WERI-Rb-1 (cell line): Measurements from ENCODE around the gene AMIGO2.
A peak's percentile ranks its signal among the peaks of the same experiment; 100 is the strongest.

Source experiments
- DNase-seq: peaks from one replicate; pipeline ENCODE4 v3.0.0-alpha.2; 2020
- H3K27ac ChIP-seq: fragments of 250-450 bp; sonication (Bioruptor Pico); 2 replicates; pipeline ENCODE4 v1.5.1; 2020; ENCODE audit warnings: mild to moderate bottlenecking, moderate library complexity
- H3K27me3 ChIP-seq: fragments of 250-450 bp; sonication (Bioruptor Pico); 2 replicates; pipeline ENCODE4 v1.5.1; 2021; ENCODE audit warnings: mild to moderate bottlenecking, low read depth, moderate library complexity; ENCODE audit not compliant: insufficient read depth, severe bottlenecking
- H3K36me3 ChIP-seq: fragments of 250-450 bp; sonication (Bioruptor Pico); 2 replicates; pipeline ENCODE4 v1.5.1; 2020; ENCODE audit warnings: mild to moderate bottlenecking, moderate library complexity
- H3K4me3 ChIP-seq: 2 replicates; pipeline ENCODE4 v1.5.1; 2011; ENCODE audit warnings: low read depth, mild to moderate bottlenecking, control low read depth, low read length
- H3K9me3 ChIP-seq: fragments of 250-450 bp; sonication (Bioruptor Pico); 2 replicates; pipeline ENCODE4 v1.5.1; 2021; ENCODE audit warnings: mild to moderate bottlenecking, moderate library complexity; ENCODE audit not compliant: severe bottlenecking
- TF ChIP-seq, protein P1 (sequence below): IDR thresholded peaks from 2 replicates; pipeline ENCODE4 v1.5.1; 2011; ENCODE audit warnings: low read depth, mild to moderate bottlenecking, control low read depth, inconsistent platforms, low read length

The AMIGO2 gene, protein sequence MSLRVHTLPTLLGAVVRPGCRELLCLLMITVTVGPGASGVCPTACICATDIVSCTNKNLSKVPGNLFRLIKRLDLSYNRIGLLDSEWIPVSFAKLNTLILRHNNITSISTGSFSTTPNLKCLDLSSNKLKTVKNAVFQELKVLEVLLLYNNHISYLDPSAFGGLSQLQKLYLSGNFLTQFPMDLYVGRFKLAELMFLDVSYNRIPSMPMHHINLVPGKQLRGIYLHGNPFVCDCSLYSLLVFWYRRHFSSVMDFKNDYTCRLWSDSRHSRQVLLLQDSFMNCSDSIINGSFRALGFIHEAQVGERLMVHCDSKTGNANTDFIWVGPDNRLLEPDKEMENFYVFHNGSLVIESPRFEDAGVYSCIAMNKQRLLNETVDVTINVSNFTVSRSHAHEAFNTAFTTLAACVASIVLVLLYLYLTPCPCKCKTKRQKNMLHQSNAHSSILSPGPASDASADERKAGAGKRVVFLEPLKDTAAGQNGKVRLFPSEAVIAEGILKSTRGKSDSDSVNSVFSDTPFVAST

DNA sequence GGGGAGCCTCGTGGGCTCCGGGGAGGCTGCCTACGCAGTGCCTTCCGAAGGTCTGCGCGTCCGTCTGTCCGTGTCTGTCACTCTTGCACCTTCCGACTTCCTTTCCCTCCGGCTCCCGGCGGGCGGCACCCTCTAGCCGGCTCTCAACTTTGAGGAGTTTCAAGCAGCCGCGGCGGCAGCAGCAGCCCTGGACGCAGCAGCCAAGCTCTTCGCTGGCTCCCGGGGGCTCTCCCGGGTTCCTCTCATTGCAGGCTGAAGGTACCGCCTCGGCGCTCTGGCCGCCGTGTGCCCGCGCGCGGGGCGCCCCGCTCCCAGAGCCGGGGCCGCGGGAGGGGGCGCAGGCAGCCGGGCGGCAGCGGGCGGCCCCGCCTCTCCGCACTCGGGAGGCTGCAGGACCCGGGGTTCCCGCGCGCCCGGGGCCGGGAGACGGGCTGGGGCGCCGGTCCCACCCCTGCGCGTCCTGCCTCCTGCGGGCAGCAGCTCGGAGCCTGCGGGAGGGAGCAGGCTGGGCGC, at the start of gene AMIGO2, which contains the start of gene PCED1B:
AMIGO2 (minus strand) TSS at position 492 of the 513 bp plus-strand sequence. CDS start 957 bp downstream, outside the sequence.
PCED1B (plus strand) TSS at position 154 of the 513 bp plus-strand sequence. CDS start 155,443 bp downstream, outside the sequence.
- TF ChIP-seq, protein P1, sequence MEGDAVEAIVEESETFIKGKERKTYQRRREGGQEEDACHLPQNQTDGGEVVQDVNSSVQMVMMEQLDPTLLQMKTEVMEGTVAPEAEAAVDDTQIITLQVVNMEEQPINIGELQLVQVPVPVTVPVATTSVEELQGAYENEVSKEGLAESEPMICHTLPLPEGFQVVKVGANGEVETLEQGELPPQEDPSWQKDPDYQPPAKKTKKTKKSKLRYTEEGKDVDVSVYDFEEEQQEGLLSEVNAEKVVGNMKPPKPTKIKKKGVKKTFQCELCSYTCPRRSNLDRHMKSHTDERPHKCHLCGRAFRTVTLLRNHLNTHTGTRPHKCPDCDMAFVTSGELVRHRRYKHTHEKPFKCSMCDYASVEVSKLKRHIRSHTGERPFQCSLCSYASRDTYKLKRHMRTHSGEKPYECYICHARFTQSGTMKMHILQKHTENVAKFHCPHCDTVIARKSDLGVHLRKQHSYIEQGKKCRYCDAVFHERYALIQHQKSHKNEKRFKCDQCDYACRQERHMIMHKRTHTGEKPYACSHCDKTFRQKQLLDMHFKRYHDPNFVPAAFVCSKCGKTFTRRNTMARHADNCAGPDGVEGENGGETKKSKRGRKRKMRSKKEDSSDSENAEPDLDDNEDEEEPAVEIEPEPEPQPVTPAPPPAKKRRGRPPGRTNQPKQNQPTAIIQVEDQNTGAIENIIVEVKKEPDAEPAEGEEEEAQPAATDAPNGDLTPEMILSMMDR: 0 out of 2 replicates have a peak, but pooled peaks have one; percentile 2

DNA sequence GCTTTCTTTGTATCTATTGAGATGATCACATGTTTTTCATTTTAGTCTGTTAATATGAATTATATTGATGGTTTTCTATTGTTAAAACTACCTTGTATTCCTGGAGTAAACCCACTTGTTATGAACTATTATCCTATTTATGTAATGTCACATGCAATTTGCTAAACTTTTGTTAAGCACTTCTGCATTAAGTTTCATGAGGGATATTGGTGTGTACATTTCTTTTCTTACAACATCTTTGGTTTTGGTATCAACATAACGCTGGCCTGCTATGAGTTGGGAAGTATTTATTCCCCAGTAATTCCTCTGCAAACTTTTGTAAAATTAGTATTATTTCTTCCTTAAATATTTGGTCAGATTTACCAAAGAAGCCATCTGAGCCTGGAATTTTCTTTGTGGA, 46.5 kb upstream of the AMIGO2 start:
- TF ChIP-seq, protein P1: no peak
- no peaks in the 10 kb centered on the region for H3K9me3 ChIP-seq
- DNase-seq: no peak
- no peak overlapping the region for H3K27ac ChIP-seq
- no peak overlapping the region for H3K4me3 ChIP-seq
- H3K27me3 ChIP-seq: peaks cover 11% of the 10 kb centered on the region
- no peaks in the 10 kb centered on the region for H3K36me3 ChIP-seq

More for the DNA sequence above, at the start of gene AMIGO2, which contains the start of gene PCED1B:
- Histone ChIP-seq H3K36me3 (no peaks in the 10 kb centered on the region), H3K4me3 (peak within 1 kb of the TSS; percentile 9), H3K27ac (no peak within 1 kb of the TSS), H3K27me3 (peaks cover 70% of the 10 kb centered on the region), H3K9me3 (no peaks in the 10 kb centered on the region)
- peak; percentile 39 for DNase-seq

DNA sequence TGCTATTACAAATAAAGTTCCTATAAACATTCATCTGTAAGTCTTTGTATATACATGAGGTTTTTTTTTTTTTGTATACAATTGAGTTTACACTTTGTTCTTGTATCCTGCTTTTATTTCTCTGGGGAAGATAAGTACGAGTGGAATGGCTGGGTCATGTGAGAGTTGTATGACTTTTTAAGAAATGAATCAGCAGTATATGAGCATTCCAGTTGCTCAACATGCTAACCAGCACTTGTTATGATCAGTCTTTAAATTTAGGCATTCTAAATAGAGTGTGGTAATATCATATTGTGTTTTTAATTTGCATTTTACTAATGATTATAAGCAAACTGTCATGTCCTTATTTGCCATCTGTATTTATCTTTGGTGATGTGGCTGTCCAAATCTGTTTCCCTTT, 44.7 kb upstream of the AMIGO2 start:
- Histone ChIP-seq H3K4me3 (no peak overlapping the region), H3K27me3 (peaks cover 11% of the 10 kb centered on the region), H3K36me3 (no peaks in the 10 kb centered on the region), H3K9me3 (no peaks in the 10 kb centered on the region), H3K27ac (no peak overlapping the region)
- TF ChIP-seq, protein P1: no peak
- no peak for DNase-seq

DNA sequence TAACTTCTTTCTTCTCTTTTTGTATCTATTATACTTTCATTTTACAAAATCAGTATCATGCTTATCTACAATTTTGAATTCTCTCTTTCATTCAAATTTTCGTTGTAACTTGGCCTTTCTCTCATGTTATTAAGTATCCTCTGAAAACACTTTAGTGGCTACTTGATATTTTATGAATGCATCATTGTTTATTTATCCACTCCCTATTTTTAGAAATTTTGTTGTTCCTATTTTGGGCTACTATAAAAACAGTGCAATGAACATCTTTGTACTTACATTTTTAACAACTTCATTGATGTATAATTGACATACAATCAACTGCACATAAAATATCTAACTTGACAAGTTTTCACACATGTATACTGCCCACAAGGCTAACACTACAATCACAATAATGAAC, 44.0 kb upstream of the AMIGO2 start:
- Histone ChIP-seq H3K9me3 (no peaks in the 10 kb centered on the region), H3K36me3 (no peaks in the 10 kb centered on the region), H3K27me3 (peaks cover 11% of the 10 kb centered on the region), H3K27ac (no peak overlapping the region), H3K4me3 (no peak overlapping the region)
- TF ChIP-seq, protein P1: no peak
- no peak for DNase-seq

DNA sequence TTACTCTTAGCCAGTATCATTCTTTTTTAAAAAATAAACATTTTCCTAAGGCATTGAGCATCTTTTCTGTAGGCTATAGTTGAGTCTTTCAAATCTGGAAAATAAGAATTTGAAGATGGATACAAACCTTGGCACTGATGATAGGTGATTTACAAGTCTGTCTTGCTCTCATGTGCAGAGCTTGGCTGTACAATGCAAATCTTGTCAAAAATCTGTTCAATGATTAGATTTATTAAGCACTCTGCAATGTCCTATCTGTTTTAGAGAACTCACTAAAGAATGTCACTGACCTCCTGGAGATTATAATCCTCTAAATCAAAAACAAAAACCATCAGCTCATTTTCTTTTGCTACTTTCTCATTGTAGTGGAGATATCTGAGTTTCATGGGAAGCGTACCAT, 42.8 kb upstream of the AMIGO2 start:
- no peak for DNase-seq
- TF ChIP-seq, protein P1: no peak
- Histone ChIP-seq H3K4me3 (no peak overlapping the region), H3K36me3 (no peaks in the 10 kb centered on the region), H3K9me3 (no peaks in the 10 kb centered on the region), H3K27me3 (peaks cover 11% of the 10 kb centered on the region), H3K27ac (no peak overlapping the region)
